NOMO-1 treated with DMSO at 0.1 percent for 48 hours (cell line): ENCODE measurements around the gene MUTYH.

Experiments used
- DNase-seq: peaks from one replicate; lab custom pipeline; 2025; ENCODE audit not compliant: unreplicated experiment; lab: John Stamatoyannopoulos, UW

The MUTYH gene

DNA sequence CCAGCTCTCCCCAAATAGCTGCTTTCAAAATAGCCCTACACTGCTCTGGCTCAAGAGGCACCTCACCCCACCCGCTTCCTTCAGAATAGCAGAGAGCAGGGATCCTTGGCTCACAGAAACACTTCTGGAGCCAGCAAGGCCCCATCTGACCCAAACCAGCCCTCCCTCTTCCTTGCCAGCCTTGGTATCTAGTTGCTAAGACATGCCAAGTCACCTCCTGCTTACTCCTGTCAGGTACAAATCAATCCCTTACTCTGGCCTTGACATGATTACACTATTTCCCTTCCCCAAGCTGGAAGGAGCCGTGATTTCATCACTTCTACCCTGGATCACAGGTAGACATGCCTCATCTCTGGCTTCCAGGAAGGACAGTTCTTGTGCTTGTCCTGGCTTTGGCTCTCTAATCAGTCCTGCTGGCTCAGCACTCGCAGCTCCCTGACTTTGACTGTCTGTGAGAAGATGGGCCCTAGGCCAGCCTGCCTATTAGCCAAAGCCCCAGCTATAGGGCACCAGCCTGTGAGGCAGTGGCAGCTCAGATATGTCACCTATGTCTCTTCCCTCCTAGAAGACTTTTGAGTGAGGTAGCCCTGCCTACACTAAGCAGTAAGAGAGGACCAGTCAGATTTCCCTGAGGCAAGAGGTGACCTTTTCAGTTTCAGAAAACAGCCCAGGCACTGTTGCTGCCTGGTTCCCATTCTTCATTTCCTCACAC lies 8.9 kb upstream of the MUTYH start:
- no peak for DNase-seq

DNA sequence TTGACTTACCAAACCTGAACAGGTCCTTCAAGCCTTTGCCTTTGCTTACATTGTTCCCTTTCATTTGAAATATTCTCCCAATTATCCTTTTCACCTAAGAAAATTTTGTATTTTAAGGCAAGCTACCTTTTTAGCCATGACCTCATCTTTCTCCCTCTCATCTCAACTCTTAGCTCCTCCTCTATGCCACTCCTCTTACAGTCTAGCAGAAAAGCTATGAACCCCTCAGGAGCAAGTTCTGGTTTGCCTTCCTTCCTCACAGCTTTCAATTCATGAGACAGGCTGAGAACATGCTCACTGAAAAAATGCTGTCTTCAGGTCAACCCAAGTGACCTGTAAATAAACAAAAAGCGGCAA lies 8.3 kb upstream of the MUTYH start:
- DNase-seq = no peak

DNA sequence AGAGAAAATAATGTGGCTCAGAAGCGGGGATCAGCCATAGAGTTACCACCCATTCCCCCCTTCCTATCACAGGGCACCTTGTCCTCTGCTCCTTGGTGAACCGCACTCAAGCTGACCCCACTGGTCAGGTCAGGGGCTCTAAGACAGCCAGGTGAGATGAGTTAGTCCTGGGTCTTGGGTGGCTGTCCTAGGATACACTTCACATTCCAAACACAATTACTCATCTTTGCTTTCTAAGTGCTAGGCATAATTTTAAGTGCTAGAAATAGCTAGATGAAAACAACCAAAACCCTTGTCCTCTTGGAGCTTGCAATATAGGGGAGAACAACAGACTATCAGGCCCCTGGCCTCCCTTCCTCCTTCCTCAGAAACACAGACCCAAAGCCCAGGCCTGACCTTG lies 7.8 kb upstream of the MUTYH start:
- no peak for DNase-seq

DNA sequence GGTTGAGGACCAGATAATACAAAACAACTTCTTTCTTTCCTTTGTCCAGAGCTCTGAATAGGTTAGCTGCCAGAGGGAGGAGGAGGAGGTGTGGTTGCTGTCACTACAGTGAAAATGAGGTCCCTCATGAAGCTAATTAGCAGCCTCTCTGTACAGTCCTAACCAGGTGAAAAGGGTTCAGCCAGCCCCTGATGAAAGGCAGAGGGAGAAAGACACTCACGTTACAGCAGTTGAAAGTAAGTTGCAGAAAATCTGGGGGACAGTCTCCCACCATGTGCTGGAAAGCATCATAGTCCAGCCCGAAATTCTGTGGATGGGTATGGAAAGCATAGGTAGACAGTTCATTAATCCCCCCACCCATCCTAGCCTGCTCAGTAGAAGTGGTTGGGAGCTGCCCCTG lies 6.2 kb upstream of the MUTYH start:
- no peak for DNase-seq

DNA sequence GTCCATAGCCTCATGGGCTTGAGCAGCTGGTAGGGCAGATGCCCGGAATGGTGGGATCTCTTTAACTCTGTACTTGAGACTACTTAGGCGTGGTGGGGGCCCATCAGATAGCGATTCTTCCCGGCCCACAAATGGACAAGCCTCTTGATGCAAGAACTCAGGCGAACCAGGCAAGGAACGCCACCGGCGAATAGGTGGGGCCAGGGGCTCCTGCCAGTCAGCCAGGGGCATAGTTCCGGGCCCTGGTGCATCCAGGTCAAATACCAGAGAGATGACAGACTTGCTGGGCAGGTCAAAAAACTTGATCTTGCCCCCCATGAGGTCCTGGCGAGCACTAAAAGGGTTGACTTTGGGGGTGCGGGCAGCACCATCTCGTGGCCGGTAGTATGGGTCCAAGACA lies 4.8 kb upstream of the MUTYH start:
- DNase-seq = no peak

DNA sequence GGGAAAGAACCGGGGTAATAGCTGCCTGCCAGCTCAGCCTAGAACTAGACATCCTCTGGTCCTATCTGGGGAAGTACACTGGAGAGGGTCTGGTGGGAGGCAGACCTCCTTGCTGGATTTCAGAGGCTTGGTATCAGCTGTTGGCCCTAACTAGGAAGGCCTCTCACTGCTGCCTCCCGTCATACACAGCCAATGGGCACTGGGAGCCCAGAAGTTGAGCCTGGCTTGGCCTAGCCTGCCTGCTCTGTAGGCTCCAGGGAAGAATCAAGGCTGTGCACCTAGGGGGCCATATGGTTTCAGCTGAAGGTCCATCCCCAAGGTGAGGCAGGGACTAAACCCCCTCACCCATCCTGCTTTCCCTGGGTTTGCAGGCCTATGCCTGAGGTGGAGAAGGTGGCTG lies 4.3 kb upstream of the MUTYH start:
- DNase-seq = no peak

DNA sequence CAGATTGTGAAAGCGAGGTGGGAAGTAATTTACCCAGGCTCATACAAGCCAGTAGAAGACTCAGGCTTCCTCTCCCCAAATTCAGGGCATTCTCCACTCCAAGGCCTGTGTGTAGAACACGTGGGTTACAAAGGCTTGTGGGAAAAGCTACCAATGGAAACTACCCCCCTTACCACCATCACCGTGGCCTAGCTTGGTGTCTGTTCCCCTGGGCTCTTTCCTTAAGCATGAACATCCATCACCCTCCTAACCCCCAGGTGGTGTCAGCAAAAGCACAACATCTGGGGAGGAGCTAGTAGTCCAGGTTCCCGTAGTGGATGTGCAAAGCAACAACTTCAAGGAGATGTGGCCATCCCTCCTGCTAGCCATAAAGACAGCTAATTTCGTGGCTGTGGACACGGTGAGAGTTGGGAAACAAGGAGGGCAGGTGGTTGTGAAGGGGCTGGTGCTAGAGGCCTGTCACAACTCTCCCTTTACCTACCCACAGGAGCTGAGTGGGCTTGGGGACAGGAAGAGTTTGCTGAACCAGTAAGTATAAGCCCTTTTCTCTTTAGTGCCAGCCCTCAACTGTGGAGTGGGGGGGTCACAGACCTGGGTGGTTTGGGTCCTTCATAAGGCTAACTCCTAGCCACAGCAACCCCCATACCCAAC lies 701 bp upstream of the MUTYH start:
- DNase-seq = no peak

DNA sequence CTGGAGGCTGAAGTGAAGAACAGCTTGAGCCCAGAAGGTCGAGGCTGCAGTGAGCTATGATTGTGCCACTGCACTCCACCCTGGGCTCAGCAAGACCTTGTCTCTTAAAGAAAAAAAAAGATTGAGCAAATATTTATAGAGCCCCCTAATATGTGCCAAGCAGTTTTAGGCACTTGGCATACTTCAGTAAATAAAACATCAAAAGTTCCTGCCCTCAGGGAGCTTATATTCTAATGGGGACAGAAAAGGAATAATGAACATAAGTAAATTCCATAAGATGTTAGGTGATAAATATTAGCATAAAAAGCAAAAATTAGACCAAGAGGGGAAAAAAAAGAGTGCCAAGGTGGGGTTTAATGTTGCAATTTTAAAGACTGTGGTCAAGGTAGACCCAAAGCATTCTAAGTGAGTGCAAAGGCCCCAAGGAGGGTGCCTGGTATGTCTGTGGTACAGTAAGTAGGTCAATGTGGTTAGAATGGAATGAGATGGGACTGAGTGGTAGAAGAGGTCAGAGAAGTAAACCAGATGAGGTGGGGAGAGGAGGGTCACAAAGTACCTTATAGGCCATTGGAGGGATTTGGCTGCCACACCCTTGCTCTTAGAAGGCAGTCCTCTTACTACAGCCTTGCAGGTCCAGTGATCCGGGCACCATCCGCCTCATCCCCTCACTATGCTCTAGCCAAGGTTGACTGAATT lies 2.5 kb downstream of the MUTYH start:
- no peak for DNase-seq

DNA sequence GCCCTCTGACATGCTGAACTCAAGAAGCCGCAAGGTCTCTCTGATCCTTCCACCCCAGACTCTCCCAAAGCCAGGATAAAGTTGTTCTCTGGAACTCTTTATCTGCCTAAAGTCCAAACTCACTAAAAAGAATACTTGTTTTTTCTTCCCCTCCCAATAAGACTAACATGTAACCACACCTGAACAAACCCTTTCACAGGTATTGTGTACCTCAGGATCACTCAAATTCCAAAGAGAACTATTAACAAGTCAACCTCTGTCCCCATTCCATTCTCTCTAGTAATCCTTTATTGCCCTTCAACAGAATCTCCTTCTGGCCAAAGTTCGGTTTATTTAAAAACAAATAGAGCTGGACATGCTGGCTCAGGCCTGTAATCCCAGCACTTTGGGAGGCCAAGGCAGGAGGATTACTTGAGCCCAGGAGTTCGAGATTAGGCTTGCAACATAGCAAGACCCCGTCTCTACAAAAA lies 4.3 kb downstream of the MUTYH start:
- DNase-seq = no peak

DNA sequence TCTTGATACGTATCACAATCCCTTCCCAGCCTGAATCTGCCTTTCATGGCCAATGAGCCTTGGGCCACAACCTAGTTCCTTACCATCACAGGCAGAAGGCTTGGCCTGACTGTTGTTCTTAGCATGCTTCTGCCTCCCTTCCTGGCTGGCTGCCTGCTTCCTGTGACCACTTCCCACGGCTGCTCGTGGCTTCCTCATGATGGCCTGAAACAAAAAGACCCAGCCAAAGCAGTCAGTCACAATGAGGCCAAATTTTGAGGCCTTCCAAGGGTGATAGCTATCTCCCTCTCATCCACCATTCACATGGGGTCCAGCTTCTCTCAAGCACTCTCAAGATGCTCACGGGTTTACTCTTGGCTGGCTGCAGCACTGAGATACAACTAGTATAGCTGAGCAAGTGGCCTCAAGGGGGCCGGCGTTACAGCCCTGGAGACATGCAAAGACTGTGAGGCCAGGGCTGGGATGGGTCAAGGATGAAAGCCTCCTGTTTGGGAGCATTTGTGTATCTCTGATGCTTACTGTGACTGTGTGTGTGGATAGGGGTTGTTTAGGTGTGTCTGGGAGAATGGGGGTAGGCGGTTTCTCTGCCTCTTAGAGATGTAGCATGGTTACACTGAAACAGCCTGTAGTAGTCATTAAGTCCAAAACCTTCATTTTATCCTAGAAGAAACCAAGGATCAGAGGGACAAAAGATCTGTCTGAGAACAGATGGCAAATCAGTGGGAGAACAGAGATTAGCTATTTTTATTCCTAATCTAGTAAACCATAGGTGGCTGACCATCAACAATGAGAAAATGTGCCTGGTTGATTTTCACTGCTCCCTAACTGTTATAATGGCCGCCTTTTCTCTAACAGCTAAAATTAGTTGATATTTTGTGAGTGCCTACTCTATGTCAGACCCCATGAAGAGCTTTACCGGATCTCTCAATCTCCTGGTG lies 5.7 kb downstream of the MUTYH start:
- no peak for DNase-seq

DNA sequence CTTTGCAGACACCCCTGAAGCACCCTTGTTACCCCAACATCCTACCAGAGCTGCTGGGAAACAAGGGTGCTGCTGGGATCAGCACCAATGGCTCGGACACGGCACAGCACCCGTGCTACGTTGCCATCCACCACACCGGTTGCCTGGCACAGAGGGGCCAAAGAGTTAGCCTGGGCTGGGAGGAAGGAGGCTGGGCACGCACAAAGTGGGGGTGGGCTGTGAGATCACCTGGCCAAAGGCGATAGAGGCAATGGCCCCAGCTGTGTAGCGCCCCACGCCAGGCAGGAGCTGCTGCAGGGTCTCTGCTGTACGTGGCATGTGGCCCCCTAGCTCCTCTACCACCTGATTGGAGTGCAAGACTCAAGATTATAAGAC lies 7.9 kb downstream of the MUTYH start:
- DNase-seq = no peak

DNA sequence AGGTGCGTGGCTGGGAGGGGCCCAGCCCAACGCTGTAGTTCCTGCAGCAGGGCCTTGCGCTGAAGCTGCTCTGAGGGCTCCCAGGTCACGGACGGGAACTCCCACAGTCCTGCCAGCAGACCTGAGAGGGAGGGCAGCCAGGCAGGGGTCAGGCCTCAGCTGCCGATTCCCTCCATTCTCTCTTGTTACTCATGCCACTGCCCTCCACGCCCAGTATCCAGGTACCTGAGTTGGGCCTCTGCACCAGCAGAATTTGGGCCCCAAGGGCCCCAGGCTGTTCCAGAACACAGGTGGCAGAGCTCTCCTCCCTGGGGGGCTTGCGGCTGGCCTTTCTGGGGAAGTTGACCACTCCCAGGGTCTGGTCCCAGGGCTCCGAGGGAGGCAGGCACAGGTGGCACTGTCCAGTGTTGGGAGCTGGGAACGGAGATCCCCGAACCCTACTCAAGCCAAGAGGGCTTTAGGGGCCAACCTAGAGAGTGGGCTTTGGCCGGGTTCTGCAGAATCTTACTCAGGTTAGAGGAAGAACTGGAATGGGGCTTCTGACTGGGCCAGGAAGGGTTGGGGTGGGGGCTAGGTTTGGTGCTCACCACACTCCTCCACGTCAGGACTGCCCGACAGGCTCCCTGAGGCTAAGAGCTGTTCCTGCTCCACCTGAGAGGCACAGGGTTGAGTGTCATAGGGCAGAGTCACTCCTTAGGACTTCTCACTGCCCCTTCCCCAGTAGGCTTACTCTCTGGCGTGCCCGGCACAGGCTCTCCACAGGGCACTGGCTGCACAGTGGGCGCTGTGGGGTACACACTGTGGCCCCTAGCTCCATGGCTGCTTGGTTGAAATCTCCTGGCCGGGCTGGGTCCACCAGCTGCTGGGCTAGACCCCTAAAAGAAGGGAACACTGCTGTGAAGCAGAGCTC lies 8.5 kb downstream of the MUTYH start:
- no peak for DNase-seq

DNA sequence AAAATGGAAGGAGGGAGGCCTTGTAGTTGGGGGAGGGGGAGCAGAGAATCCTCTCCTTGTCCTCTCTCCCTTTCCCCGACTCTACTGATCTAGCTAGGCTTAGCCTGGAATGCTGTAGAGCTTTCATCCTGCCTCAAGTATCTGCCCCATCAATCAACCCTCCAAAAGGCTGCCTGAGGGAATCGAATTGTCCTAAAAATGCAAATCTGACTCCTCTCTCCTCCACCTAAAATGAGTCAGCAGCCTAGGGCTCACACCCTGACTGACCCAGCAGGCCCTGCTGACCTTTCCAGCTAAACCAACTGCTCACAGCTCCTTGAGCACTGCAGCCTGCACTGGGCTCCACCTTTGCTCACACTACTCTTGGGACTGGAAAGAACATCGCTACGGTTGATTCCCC lies 10.8 kb downstream of the MUTYH start:
- no peak for DNase-seq

DNA sequence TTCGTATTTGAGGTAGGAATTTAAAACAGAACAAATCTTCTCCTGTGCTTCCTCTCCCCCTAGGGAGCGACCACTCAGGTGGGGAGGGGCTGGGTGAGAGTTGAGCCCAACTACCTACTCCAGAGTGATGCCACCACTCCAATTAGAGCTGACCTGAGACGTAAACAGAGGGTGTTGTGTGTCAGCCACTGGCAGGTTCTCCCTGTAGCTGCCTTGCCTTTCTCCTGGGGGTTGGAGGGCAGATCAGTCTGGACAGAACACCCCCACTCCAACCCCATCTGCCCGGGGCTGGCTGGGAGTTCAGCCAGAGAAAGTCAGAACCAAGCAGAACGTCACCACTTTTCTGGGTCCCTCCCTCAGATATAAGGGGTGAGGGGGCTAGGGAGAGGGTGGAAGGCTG lies 11.6 kb downstream of the MUTYH start:
- no peak for DNase-seq

DNA sequence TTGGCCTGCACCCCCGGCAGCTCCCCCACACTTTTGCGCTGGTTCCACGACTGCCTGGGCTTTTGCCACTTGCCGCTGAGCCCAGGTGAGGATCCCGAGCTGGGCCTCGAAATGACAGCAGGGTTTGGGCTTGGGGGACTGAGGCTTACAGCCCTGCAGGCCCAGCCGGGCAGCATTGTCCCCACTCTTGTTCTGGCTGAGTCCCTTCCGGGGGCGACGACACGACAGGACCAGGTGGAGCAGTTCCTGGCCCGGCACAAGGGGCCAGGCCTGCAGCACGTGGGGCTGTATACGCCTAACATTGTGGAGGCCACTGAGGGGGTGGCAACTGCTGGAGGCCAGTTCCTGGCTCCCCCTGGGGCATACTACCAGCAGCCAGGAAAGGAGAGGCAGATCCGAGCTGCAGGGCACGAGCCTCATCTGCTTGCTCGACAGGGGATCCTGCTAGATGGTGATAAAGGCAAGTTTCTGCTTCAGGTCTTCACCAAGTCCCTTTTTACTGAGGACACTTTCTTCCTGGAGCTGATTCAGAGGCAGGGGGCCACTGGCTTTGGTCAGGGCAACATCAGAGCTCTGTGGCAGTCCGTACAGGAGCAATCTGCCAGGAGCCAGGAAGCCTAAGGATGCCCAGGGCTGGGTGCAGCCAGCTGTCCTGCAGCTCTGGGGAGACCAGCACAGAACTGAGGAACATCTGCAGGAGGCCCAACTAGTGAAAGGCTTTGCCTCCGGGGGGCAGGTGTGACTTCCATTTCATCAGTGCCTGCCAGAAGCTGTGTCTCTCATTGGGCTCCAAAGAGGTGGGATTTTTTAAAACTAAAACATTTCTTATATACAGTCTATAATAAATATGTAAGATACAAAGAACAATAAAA lies 12.4 kb downstream of the MUTYH start:
- no peak for DNase-seq

DNA sequence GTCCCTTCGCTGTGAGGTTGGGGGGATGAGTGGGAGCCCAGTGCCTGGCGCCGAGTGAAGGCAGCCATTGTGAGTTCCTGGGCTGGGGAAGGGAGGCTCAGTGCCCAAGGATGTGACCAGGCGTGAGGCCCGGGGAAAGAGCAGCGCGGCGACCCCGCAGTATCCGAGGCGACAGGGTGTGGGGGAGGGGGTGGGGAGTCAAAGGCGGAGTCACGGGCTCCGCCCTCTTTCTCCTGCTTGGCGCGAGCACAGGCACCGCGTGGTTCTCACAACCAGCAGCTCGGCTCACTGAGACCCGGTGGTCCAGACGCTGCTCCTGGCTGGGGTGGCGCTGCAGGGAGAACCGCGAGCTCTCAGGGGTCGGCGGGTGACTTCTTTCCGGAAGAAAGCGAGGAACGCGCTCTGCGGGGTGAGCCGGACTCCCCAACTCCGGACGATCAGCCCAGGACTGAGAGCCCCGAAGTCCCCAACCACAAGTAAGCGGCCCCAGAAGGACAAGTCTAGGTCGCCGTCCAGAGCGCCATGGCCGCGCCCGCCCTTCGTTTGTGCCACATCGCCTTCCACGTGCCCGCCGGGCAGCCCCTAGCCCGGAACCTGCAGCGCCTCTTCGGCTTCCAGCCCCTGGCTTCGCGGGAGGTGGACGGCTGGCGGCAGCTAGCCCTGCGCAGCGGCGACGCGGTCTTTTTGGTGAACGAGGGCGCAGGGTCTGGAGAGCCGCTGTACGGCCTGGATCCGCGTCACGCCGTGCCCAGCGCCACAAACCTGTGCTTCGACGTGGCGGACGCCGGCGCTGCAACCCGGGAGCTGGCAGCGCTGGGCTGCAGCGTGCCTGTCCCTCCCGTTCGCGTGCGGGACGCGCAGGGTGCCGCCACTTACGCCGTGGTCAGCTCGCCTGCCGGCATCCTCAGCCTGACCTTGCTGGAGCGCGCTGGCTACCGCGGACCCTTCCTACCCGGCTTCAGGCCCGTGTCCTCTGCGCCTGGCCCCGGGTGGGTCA lies 13.3 kb downstream of the MUTYH start, which contains the start of gene HPDL:
Gene HPDL, plus strand, starts transcription at position 269 of the 997 bp plus-strand sequence. Its CDS starts 254 bp downstream, at position 523.
- peak; percentile 50 for DNase-seq

DNA sequence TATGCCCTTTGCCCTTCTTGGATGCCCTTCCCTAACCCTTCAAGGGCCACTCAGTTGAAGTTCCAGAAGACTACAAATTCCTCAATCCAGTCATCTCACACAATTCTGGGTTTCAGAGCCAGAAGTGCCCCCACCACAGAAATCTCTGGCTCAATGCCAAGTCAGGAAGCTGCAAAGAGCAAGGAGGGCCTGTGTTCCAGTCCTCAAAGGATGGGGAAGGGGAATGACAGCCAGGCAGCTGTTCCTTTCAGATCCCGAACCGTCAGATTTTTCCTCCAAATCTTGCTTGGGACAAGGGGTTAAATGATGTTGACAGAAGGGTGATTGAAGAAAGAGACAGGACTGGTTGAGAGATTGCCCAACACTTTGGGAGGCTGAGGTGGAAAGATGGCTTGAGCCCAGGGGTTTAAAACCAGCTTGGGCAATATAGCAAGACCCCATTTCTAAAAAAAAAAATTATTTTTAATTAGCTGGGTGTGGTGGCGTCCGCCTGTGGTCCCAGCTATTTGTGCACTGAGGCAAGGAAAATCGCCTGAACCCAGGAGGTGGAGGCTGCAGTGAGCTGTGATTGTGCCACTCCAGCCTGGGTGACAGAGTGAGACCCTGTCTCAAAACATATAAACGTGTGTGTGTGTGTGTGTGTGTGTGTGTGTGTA lies 14.3 kb downstream of the MUTYH start:
- DNase-seq = no peak
